Measurements from ENCODE around the gene PFDN4. TPM values are rescaled to one million over a fixed set of nuclear protein-coding genes. Genes with fewer than 3 reads are reported as not detected.

The PFDN4 gene
- polyA plus RNA-seq, 1 donor from 2014 or later, result 512 TPM

GRCh38 chr20:54212226-54212625, 4.3 kb downstream of the PFDN4 start:
- no peaks in the 10 kb centered on the region for H3K36me3 ChIP-seq (ENCODE audit: insufficient read depth, low read length)
- H3K27ac ChIP-seq (ENCODE audit: low read length), result no peak overlapping the region
- no peaks in the 10 kb centered on the region for H3K9me3 ChIP-seq (ENCODE audit: low read length)
- H3F3A ChIP-seq (ENCODE audit: insufficient read depth, low read length, poor library complexity, severe bottlenecking), result no peaks in the 10 kb centered on the region
- no peaks in the 10 kb centered on the region for H4K20me1 ChIP-seq (ENCODE audit: insufficient read depth)
- no peaks in the 10 kb centered on the region for H3K9me2 ChIP-seq (ENCODE audit: insufficient read depth, low read length)
- no peak overlapping the region for H3K9ac ChIP-seq (ENCODE audit: low read length)
- no peak overlapping the region for H3K4me2 ChIP-seq (ENCODE audit: low read length)
- TF ChIP-seq SMC3 (conservative IDR thresholded peaks at IDR 0.05; ENCODE audit: poor library complexity), result no peak
- TF ChIP-seq EZH2 (IDR thresholded peaks at IDR 0.05; ENCODE audit: borderline replicate concordance, insufficient read depth, low read length, poor library complexity, severe bottlenecking), result no peak
- TF ChIP-seq RAD21 (conservative IDR thresholded peaks at IDR 0.05), result no peak
- TF ChIP-seq POLR2AphosphoS5 (IDR thresholded peaks at IDR 0.05), result no peak
- TF ChIP-seq TAF1 (IDR thresholded peaks at IDR 0.05; ENCODE audit: low read depth), result no peak
- no peak for TF ChIP-seq EP300 (conservative IDR thresholded peaks at IDR 0.05; ENCODE audit: poor library complexity, severe bottlenecking)
- TF ChIP-seq CTCF (IDR thresholded peaks at IDR 0.05; ENCODE audit: poor library complexity, severe bottlenecking), result no peak
- no peak for TF ChIP-seq MXI1 (conservative IDR thresholded peaks at IDR 0.05; ENCODE audit: poor library complexity, severe bottlenecking)
- TF ChIP-seq, protein P1, sequence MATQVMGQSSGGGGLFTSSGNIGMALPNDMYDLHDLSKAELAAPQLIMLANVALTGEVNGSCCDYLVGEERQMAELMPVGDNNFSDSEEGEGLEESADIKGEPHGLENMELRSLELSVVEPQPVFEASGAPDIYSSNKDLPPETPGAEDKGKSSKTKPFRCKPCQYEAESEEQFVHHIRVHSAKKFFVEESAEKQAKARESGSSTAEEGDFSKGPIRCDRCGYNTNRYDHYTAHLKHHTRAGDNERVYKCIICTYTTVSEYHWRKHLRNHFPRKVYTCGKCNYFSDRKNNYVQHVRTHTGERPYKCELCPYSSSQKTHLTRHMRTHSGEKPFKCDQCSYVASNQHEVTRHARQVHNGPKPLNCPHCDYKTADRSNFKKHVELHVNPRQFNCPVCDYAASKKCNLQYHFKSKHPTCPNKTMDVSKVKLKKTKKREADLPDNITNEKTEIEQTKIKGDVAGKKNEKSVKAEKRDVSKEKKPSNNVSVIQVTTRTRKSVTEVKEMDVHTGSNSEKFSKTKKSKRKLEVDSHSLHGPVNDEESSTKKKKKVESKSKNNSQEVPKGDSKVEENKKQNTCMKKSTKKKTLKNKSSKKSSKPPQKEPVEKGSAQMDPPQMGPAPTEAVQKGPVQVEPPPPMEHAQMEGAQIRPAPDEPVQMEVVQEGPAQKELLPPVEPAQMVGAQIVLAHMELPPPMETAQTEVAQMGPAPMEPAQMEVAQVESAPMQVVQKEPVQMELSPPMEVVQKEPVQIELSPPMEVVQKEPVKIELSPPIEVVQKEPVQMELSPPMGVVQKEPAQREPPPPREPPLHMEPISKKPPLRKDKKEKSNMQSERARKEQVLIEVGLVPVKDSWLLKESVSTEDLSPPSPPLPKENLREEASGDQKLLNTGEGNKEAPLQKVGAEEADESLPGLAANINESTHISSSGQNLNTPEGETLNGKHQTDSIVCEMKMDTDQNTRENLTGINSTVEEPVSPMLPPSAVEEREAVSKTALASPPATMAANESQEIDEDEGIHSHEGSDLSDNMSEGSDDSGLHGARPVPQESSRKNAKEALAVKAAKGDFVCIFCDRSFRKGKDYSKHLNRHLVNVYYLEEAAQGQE (IDR thresholded peaks at IDR 0.05; ENCODE audit: borderline replicate concordance), result no peak
- H3K4me3 ChIP-seq (ENCODE audit: low read length), result no peak overlapping the region
- H2AFZ ChIP-seq (ENCODE audit: low read depth, low read length), result no peak overlapping the region
- peaks cover 30% of the 10 kb centered on the region for H3K79me2 ChIP-seq (replicated peaks; ENCODE audit: insufficient read depth, low read length)
- no peaks in the 10 kb centered on the region for H3K27me3 ChIP-seq (ENCODE audit: insufficient read depth, low read depth, low read length)

DNA sequence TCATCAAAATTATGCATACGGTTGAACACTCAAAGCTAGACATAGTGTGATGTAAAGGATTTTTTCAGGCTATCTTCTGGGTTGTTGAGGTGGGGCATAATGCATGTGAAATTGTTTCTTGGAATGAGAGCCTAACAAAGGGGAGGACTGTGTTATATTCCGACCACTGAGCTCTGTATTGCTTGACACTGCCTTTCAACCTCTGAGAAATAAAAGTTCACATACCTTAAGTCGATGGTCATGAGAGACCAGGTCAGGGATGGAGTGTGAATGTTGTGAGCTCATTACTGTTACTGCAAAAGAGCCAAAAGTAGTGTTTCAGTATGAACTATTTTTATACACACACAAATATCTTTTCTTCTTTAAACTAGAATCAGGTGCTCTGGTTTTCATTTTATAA, 5.0 kb downstream of the PFDN4 start:
- Histone ChIP-seq H2AFZ (ENCODE audit: low read depth, low read length) (no peak overlapping the region), H3K36me3 (ENCODE audit: insufficient read depth, low read length) (no peaks in the 10 kb centered on the region)

More for the DNA sequence above, 5.0 kb downstream of the PFDN4 start:
- Histone ChIP-seq H3K9me3 (ENCODE audit: low read length) (no peaks in the 10 kb centered on the region), H3K27ac (ENCODE audit: low read length) (no peak overlapping the region), H3F3A (ENCODE audit: insufficient read depth, low read length, poor library complexity, severe bottlenecking) (no peaks in the 10 kb centered on the region), H4K20me1 (ENCODE audit: insufficient read depth) (no peaks in the 10 kb centered on the region), H3K79me2 (replicated peaks; ENCODE audit: insufficient read depth, low read length) (peaks cover 30% of the 10 kb centered on the region), H3K27me3 (ENCODE audit: insufficient read depth, low read depth, low read length) (no peaks in the 10 kb centered on the region), H3K9ac (ENCODE audit: low read length) (no peak overlapping the region), H3K4me2 (ENCODE audit: low read length) (no peak overlapping the region), H3K9me2 (ENCODE audit: insufficient read depth, low read length) (no peaks in the 10 kb centered on the region), H3K4me3 (ENCODE audit: low read length) (no peak overlapping the region)
- TF ChIP-seq TAF1 (IDR thresholded peaks at IDR 0.05; ENCODE audit: low read depth), result no peak
- no peak for TF ChIP-seq RAD21 (conservative IDR thresholded peaks at IDR 0.05)
- TF ChIP-seq, protein P1 (IDR thresholded peaks at IDR 0.05; ENCODE audit: borderline replicate concordance), result no peak
- TF ChIP-seq EZH2 (IDR thresholded peaks at IDR 0.05; ENCODE audit: borderline replicate concordance, insufficient read depth, low read length, poor library complexity, severe bottlenecking), result no peak
- no peak for TF ChIP-seq CTCF (IDR thresholded peaks at IDR 0.05; ENCODE audit: poor library complexity, severe bottlenecking)
- TF ChIP-seq SMC3 (conservative IDR thresholded peaks at IDR 0.05; ENCODE audit: poor library complexity), result no peak
- TF ChIP-seq POLR2AphosphoS5 (IDR thresholded peaks at IDR 0.05), result no peak
- TF ChIP-seq MXI1 (conservative IDR thresholded peaks at IDR 0.05; ENCODE audit: poor library complexity, severe bottlenecking), result no peak
- TF ChIP-seq EP300 (conservative IDR thresholded peaks at IDR 0.05; ENCODE audit: poor library complexity, severe bottlenecking), result no peak

All from neural cell (in vitro differentiated cells).